Activated naive CD4-positive, alpha-beta T cell treated with anti-CD3 and anti-CD28 coated beads, Interleukin-2, amount 50 U/mL, for 72 hours (primary cell): ENCODE measurements around the gene RPL32. TPM values are rescaled to one million over a fixed set of nuclear protein-coding genes. Genes with fewer than 3 reads are reported as not detected.
A peak's percentile ranks its signal among the peaks of the same experiment; 100 is the strongest.
"Not testable (repeated sequence)": the region's sequence is repeated elsewhere in the genome, so short reads cannot be mapped to it uniquely, and the experiment has no call there.

Experiments used
- ATAC-seq, 2 donors: fragments of 150-1000 bp; cut with Tn5 transposase; 2 replicates each; pipeline ENCODE4 v1.10.0; 2021; ENCODE audit warnings: mild to moderate bottlenecking in 2 of 2, moderate library complexity in 2 of 2
- DNase-seq, 2 donors: peaks; one replicate each; pipeline ENCODE4 v3.0.0; 2021 to 2022; ENCODE audit warnings: low spot score in 2 of 2
- H3K27ac Mint-ChIP-seq, 2 donors: one replicate each; pipeline ENCODE4 v1.8.0; 2022; ENCODE audit warnings: mild to moderate bottlenecking in 2 of 2, mixed read lengths in 2 of 2
- H3K36me3 Mint-ChIP-seq, 2 donors: one replicate each; pipeline ENCODE4 v1.8.0; 2022; ENCODE audit warnings: mixed read lengths in 2 of 2
- H3K9me3 Mint-ChIP-seq, 2 donors: one replicate each; pipeline ENCODE4 v1.8.0; 2022; ENCODE audit warnings: mixed read lengths in 2 of 2
- total RNA-seq, 2 donors: library from RNA; stranded (reverse); gene quantifications; one replicate each; pipeline ENCODE4 v1.2.3, GENCODE V29; 2022

RPL32 gene
- total RNA-seq, 2 donors from 2014 or later: 2,520 to 2,880 TPM

DNA sequence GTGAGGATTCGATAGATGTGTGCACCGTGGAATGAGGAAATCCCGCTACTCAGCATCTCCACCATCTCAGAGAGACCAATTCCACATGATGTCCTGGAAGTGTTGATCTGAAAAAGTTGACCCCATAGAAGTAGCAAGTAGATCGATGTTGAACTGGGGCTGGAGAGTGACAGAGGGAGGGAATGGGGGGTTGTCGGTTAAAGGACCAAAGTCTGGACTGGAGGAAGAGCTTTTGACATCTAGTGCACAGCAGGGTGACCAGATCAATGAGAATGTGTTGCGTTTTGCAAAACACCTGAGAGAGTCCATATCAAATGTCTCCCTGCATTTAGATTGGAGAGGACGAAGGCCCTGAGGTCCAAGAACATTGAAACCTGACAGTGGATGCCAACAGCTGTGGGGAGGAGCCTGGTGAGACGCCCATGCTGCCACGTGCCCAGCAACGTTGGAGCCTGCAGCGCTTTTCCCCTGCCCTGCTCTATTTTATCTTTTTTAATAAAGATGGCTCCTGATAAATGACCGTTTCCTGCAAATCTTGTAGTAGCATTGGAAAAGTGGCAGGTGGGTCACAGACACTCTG lies 30.1 kb upstream of the RPL32 start:
- no peak for ATAC-seq
- no peak for DNase-seq
- Mint-ChIP-seq H3K36me3 (no peaks in the 10 kb centered on the region), H3K9me3 (no peaks in the 10 kb centered on the region), H3K27ac (no peak overlapping the region)

DNA sequence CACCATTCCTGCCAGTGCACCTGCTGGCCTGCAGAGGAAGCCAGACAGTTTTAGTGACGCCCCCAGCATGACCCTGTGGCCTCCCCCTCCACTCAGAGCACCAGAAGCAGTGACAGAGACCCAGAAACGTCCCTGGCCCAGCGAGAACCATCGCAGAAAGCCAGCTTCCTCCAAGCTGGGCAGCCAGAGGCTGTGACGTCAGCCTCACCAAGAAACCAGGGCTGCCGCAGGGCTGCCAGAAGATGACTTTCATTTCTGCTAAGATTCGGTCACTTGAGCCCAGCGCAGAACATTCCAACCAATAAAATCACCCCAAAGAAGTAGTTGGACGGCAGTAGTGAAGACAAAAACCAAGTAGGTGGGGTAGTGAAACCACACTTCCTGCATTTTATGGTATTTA lies 29.6 kb upstream of the RPL32 start:
- ATAC-seq (no peak), DNase-seq (no peak)
- Mint-ChIP-seq H3K36me3 (no peaks in the 10 kb centered on the region), H3K9me3 (no peaks in the 10 kb centered on the region), H3K27ac (no peak overlapping the region)

DNA sequence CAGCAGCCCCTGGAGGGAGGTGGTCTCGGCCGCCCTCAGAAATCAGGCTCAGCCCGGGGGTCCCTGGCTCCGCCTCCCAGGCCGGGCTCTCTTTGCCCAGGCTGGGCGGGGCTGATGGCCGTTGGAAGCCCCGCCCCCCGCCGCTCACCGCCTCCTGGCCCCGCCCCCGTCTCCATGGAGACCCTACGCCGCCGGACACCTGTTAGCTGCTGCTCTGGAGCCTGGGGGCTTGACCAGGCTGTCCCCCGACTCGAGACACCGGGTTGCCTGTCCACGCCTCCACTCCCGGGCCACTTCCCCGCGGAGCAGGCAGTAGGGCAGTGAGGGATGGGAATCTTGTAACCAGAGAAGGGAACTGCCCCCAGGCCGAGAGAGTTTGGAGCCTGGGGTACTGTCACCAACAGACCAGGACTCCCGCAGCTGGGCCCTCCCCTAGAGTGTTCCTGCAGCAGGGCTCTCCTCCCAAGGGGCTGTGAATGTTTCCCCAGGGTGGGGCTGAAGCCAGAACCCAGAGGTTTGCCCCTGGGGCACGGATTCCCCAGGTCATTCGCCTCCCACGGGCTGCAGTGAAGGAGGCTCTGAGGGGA lies 27.8 kb upstream of the RPL32 start:
- ATAC-seq (peak; percentile 37 to 71), DNase-seq (peak in 1 of 2 donors; percentile 38)
- Mint-ChIP-seq H3K36me3 (no peaks in the 10 kb centered on the region), H3K9me3 (peaks cover 0 to 5% of the 10 kb centered on the region in 2 donors), H3K27ac (peak overlapping the region in 1 of 2 donors; percentile 66)

DNA sequence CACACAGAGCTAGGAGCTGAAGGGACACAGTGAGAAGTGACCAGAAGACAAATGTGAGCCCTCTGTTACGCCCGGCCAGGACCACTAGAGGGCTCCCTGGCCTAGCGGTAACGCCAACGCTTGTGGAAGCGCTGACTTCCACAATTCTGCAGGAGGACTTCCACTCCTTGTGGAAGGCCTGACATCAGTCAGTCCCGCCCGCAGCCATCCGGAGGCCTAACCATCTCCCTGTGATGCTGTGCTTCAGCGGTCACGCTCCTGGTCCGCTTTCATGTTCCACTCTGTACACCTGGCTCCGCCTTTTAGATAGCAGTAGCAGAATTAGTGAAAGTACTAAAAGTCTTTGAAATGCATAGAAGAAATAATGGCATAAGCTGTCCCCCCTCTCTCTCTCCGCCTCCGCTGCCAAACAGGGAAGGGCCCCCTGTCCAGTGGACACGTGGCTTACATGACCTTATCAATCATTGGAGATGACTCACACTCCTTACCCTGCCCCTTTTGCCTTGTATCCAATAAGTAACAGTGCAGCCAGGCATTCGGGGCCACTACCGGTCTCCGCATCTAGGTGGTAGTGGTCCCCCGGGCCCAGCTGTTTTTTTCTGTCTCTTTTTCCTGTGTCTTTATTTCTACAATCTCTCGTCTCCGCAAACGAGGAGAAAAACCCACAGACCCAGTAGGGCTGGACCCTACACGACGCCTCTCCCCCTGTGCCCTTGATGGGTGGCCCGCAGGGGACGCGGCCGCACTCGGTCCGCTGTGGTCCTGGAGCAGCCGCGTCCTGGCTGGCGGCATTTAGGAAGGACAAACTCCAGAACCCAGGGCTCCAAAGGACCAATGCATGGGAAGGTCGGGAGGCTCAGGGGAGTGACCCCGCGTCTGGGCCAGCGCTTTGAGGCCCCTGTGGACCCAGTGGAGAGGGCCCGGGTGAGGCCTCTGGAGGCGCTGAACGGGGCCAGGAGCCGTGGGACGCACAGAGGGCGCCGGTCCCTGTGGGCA lies 27.0 kb upstream of the RPL32 start:
- Mint-ChIP-seq H3K9me3 (peaks cover 0 to 5% of the 10 kb centered on the region in 2 donors), H3K36me3 (no peaks in the 10 kb centered on the region), H3K27ac (peak overlapping the region in 1 of 2 donors; percentile 66)
- ATAC-seq (peak; percentile 73 to 86), DNase-seq (peak; percentile 67 to 81)

DNA sequence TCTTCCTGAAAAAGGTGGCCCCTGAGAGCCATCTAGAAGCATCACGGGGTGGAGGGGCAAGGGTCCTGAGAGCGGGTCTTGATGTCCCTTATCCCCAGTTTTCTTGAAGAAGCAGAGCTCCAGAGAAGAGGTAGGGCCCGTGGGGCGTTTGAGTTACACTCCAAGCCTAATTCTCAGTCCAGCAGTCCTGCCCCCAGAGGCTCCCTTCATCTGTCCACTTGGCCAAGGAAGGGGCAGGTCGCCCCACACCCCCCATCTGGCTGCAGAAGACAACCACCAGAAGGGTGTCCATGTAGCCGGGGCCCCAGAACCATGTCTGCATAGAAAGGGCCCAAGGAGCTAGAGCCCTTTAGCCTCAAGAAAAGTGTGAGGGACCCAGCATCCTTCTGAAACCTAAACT lies 25.5 kb upstream of the RPL32 start:
- no peak for DNase-seq
- no peak for ATAC-seq
- Mint-ChIP-seq H3K9me3 (peaks cover 0 to 5% of the 10 kb centered on the region in 2 donors), H3K27ac (no peak overlapping the region), H3K36me3 (no peaks in the 10 kb centered on the region)

DNA sequence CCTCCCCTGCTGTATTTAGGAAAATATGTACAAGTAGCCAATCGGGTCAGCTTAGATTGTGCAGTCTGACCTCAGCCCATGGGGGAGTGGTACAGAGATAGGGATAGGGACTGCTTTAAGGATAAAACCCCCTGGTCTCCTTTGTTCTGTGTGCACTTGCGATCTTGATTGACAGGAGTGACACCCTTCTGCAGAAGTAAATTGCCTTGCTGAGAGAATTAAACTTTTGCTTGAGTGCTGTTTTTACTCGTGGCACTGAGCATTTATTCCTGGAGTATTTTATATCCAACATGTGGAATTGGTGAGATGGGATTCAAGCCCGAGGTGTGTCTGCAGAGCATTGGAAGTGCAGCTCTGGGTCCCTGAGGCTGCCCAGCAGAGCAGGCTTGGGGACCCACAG lies 23.9 kb upstream of the RPL32 start:
- no peak overlapping the region for H3K27ac Mint-ChIP-seq

GRCh38 chr3:12862387-12862786 lies 21.0 kb upstream of the RPL32 start:
- H3K27ac Mint-ChIP-seq: no peak overlapping the region
- ATAC-seq (no peak), DNase-seq (no peak)
- peaks cover 0 to 5% of the 10 kb centered on the region in 2 donors for H3K9me3 Mint-ChIP-seq
- no peaks in the 10 kb centered on the region for H3K36me3 Mint-ChIP-seq

More for the DNA sequence above, 23.9 kb upstream of the RPL32 start:
- no peak for DNase-seq
- ATAC-seq: no peak
- Mint-ChIP-seq H3K36me3 (no peaks in the 10 kb centered on the region), H3K9me3 (peaks cover 0 to 5% of the 10 kb centered on the region in 2 donors)

GRCh38 chr3:12861611-12862010 lies 20.2 kb upstream of the RPL32 start:
- Mint-ChIP-seq H3K27ac (no peak overlapping the region), H3K9me3 (peaks cover 0 to 5% of the 10 kb centered on the region in 2 donors), H3K36me3 (no peaks in the 10 kb centered on the region)
- no peak for ATAC-seq
- no peak for DNase-seq

GRCh38 chr3:12859840-12860239 lies 18.5 kb upstream of the RPL32 start:
- no peak for ATAC-seq
- H3K9me3 Mint-ChIP-seq: peaks cover 0 to under 1% of the 10 kb centered on the region in 2 donors
- H3K36me3 Mint-ChIP-seq: no peaks in the 10 kb centered on the region
- DNase-seq: no peak
- H3K27ac Mint-ChIP-seq: no peak overlapping the region

GRCh38 chr3:12856626-12857025 lies 15.3 kb upstream of the RPL32 start:
- DNase-seq (no peak), ATAC-seq (no peak)
- Mint-ChIP-seq H3K9me3 (no peaks in the 10 kb centered on the region), H3K36me3 (no peaks in the 10 kb centered on the region), H3K27ac (no peak overlapping the region)

- no peak for ATAC-seq
- no peaks in the 10 kb centered on the region for H3K36me3 Mint-ChIP-seq
Measured at GRCh38 chr3:12854565-12854964, 13.2 kb upstream of the RPL32 start.

DNA sequence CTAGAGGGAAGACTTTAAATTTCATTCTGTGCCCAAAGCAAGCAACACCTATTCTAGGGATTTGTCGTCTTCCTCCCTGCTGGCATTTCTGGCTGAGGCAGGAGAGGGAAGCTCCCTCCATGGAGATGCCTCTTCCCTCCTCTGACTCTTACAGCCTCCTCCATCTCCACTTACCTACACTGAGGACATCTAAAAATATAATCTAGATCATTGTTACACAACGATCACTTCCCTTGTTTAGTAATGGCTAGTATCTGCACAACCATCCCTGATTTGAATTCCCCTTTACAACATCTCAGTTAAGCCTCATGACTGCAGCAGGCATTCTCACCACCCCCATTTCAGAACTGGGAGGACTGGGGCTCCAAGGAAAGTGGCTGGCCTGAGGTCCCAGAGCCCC lies 12.5 kb upstream of the RPL32 start:
- H3K27ac Mint-ChIP-seq, ATAC-seq, H3K9me3 Mint-ChIP-seq, H3K36me3 Mint-ChIP-seq, DNase-seq: not testable (repeated sequence)

More at GRCh38 chr3:12854565-12854964, 13.2 kb upstream of the RPL32 start:
- no peaks in the 10 kb centered on the region for H3K9me3 Mint-ChIP-seq
- DNase-seq: no peak
- H3K27ac Mint-ChIP-seq: no peak overlapping the region

GRCh38 chr3:12852201-12852600 lies 10.8 kb upstream of the RPL32 start:
- ATAC-seq (no peak), DNase-seq (no peak)
- H3K36me3 Mint-ChIP-seq: no peaks in the 10 kb centered on the region
- no peaks in the 10 kb centered on the region for H3K9me3 Mint-ChIP-seq
- no peak overlapping the region for H3K27ac Mint-ChIP-seq

DNA sequence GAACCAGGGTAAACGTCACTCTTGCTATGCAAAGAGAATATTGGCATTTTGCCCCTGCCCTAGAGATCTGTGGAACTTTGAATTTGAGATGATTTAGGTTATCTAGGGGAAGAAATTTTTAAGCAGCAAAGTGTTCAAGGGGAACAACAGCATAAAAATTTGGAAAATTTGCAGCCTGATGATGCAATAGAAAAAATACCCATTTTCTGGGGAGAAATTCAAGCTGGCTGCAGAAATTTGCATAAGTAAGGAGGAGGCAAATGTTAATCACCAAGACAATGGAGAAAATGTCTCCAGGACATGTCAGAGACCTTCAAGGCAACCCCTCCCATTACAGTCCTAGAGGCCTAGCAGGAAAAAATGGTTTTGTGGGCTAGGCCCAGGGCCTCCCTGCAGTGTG lies 4.4 kb upstream of the RPL32 start:
- Mint-ChIP-seq H3K36me3 (peaks cover 4 to 5% of the 10 kb centered on the region in 2 donors), H3K9me3 (no peaks in the 10 kb centered on the region), H3K27ac (no peak overlapping the region)
- DNase-seq (no peak), ATAC-seq (no peak)

DNA sequence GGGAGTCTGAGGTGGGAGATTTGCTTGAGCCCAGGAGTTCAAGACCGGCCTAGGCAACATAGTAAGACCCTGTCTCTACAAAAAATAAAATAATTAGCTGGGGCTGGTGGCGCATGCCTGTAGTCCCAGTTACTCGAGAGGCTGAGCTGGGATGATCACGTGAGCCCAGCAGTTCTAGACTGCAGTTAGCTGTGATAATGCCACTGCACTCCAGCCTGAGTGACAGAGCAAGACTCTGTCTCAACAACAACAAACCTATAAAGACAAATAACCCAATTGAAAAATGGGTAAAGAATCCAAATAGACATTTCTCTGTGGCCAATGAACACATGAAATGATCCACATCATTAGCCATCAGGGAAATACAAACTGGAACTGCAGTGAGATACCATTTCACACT lies 1.1 kb upstream of the RPL32 start:
- H3K9me3 Mint-ChIP-seq: no peaks in the 10 kb centered on the region

DNA sequence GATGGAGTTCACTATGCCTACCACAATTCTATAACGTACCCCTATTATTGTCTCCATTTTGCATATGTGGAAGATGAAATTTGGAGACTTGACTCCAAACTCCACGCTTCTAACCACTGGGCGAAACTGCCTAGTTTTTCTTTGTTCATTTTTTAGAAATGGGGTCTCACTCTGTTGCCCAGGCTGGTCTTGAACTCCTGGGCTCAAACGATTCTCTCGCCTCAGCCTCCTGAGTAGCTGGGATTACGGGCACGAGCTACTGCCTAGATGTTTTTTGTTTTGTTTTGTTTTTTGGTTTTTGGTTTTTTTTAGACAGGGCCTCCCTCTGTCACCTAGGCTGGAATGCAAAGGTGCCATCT lies 584 bp upstream of the RPL32 start:
- no peak for ATAC-seq
- peaks cover 42 to 44% of the 10 kb centered on the region in 2 donors for H3K36me3 Mint-ChIP-seq
- peak overlapping the region; percentile 100 for H3K27ac Mint-ChIP-seq
- H3K9me3 Mint-ChIP-seq: no peaks in the 10 kb centered on the region
- no peak for DNase-seq

More for the DNA sequence above, 1.1 kb upstream of the RPL32 start:
- Mint-ChIP-seq H3K27ac (peak overlapping the region; percentile 100), H3K36me3 (peaks cover 37 to 39% of the 10 kb centered on the region in 2 donors)
- no peak for ATAC-seq
- no peak for DNase-seq

DNA sequence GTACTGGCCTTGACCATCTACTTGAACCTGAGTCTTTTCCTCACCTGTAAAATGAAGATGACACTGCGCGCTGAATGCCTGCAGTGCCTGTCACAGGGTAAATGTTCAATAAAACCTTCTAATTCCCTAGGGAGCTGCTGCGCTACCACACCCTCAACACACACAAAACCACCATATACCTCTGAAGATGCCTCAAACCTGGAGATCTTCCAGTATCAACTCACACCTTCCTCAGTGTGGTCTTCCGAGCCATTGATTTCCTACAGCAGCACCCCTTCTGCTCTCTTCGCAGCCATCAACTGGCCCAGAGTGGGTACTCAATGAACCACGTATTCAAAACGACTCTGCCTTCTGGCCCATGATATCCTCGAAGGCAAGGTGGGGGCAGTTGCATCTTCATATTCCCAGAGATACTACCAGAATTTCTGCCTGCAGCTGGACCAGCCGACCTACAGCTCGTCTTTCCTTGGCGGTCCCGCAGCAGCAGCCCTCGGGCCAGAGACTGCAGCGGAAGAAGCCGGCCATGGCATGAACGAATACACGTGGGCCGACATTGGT lies 695 bp downstream of the RPL32 start:
- Mint-ChIP-seq H3K27ac (peak overlapping the region; percentile 100), H3K9me3 (no peaks in the 10 kb centered on the region), H3K36me3 (peaks cover 53 to 57% of the 10 kb centered on the region in 2 donors)
- DNase-seq (no peak), ATAC-seq (peak; percentile 15 to 35)
